Lower lobe of right lung (tissue), 2 donors: ENCODE results near the gene RPS17. TPM values are rescaled to one million over a fixed set of nuclear protein-coding genes. Genes with fewer than 3 reads are reported as not detected.

Experiments
- ATAC-seq, 2 donors: fragments of 200-7000 bp; cut with Tn5 transposase; one replicate each; pipeline ENCODE4 v1.9.1; 2020 to 2022; ENCODE audit warnings: mild to moderate bottlenecking in 2 of 2, moderate library complexity in 2 of 2
- DNase-seq: peaks from one replicate; pipeline ENCODE4 v3.0.0-alpha.2; 2020
- H3K27ac ChIP-seq: fragments of 200-600 bp; one replicate; pipeline ENCODE4 v1.8.0; 2022
- H3K27me3 ChIP-seq: fragments of 200-600 bp; one replicate; pipeline ENCODE4 v1.8.0; 2022; ENCODE audit warnings: low read depth
- H3K36me3 ChIP-seq: fragments of 200-600 bp; one replicate; pipeline ENCODE4 v1.8.0; 2022; ENCODE audit warnings: mild to moderate bottlenecking
- H3K4me1 ChIP-seq: fragments of 200-600 bp; one replicate; pipeline ENCODE4 v1.8.0; 2022
- H3K4me3 ChIP-seq: fragments of 200-600 bp; one replicate; pipeline ENCODE4 v1.8.0; 2022; ENCODE audit warnings: mild to moderate bottlenecking
- H3K9me3 ChIP-seq: fragments of 200-600 bp; one replicate; pipeline ENCODE4 v1.8.0; 2022
- CTCF ChIP-seq: fragments of 200-600 bp; IDR thresholded peaks from one replicate; pipeline ENCODE4 v1.8.0; 2022; ENCODE audit warnings: antibody characterized with exemption, mild to moderate bottlenecking
- intact Hi-C: fragments of 100-400 bp; cut with DNase I; formaldehyde crosslinking; loops from one replicate; pipeline ENCODE4 v1.11.0; 2022
- total RNA-seq: library from RNA; stranded (reverse); fragmentation: NEBNext Ultra II Directional; extraction: Animal tissue kit (Norgen Biotek cat#: 25700); gene quantifications from one replicate; pipeline ENCODE4 v1.2.1, GENCODE V29; 2021
- donor health status: DM: no; HTN: yes; CAD: no; lungs with severe emphysema.

RPS17 gene
- total RNA-seq, 1 donor from 2014 or later = 1,182 TPM

GRCh38 chr15:82549199-82549665 is 9.0 kb upstream of the RPS17 start:
- no peaks in the 10 kb centered on the region for H3K27me3 ChIP-seq
- H3K9me3 ChIP-seq = no peaks in the 10 kb centered on the region
- no peaks in the 10 kb centered on the region for H3K4me1 ChIP-seq
- H3K27ac ChIP-seq = no peak overlapping the region
- ATAC-seq (no peak), DNase-seq (no peak)
- no peak overlapping the region for H3K4me3 ChIP-seq
- TF ChIP-seq CTCF = no peak
- H3K36me3 ChIP-seq = no peaks in the 10 kb centered on the region
- intact Hi-C loops = no loop called here

GRCh38 chr15:82548700-82549099 is 8.4 kb upstream of the RPS17 start:
- DNase-seq = no peak
- intact Hi-C loops = no loop called here
- Histone ChIP-seq H3K36me3 (no peaks in the 10 kb centered on the region), H3K27ac (no peak overlapping the region), H3K4me1 (no peaks in the 10 kb centered on the region), H3K4me3 (no peak overlapping the region), H3K9me3 (no peaks in the 10 kb centered on the region), H3K27me3 (no peaks in the 10 kb centered on the region)
- ATAC-seq = no peak
- no peak for TF ChIP-seq CTCF

- Histone ChIP-seq H3K4me3 (no peak overlapping the region), H3K9me3 (no peaks in the 10 kb centered on the region)
- TF ChIP-seq CTCF = no peak
Measured at GRCh38 chr15:82545478-82545877, 5.2 kb upstream of the RPS17 start.

GRCh38 chr15:82545002-82545401 is 4.7 kb upstream of the RPS17 start:
- Histone ChIP-seq H3K9me3 (no peaks in the 10 kb centered on the region), H3K4me1 (peaks cover 5% of the 10 kb centered on the region), H3K36me3 (no peaks in the 10 kb centered on the region), H3K4me3 (no peak overlapping the region), H3K27ac (no peak overlapping the region), H3K27me3 (no peaks in the 10 kb centered on the region)
- intact Hi-C loops = no loop called here
- ATAC-seq (no peak), DNase-seq (no peak)
- no peak for TF ChIP-seq CTCF

More at GRCh38 chr15:82545478-82545877, 5.2 kb upstream of the RPS17 start:
- Histone ChIP-seq H3K27ac (no peak overlapping the region), H3K36me3 (no peaks in the 10 kb centered on the region), H3K27me3 (no peaks in the 10 kb centered on the region), H3K4me1 (peaks cover 5% of the 10 kb centered on the region)
- intact Hi-C loops = no loop called here
- ATAC-seq = no peak
- DNase-seq = no peak

GRCh38 chr15:82544431-82544830 is 4.2 kb upstream of the RPS17 start:
- no peak for ATAC-seq
- H3K27me3 ChIP-seq = no peaks in the 10 kb centered on the region
- intact Hi-C loops = no loop called here

More at GRCh38 chr15:82544431-82544830, 4.2 kb upstream of the RPS17 start:
- Histone ChIP-seq H3K36me3 (no peaks in the 10 kb centered on the region), H3K4me3 (no peak overlapping the region), H3K27ac (no peak overlapping the region), H3K4me1 (peaks cover 7% of the 10 kb centered on the region), H3K9me3 (no peaks in the 10 kb centered on the region)
- no peak for TF ChIP-seq CTCF
- no peak for DNase-seq
